Esophagus squamous epithelium (tissue), 4 donors: ENCODE measurements around the gene EFNA4.

Experiments
- CTCF ChIP-seq, 6 experiments: fragments of 450-650 bp in 4 of 6; fragments of 200-600 bp in 2 of 6; sonication (generic) in 2 of 6; IDR thresholded peaks; one replicate each; pipeline ENCODE4 v1.5.1; 2016 to 2019; ENCODE audit warnings: antibody characterized with exemption in 6 of 6, mild to moderate bottlenecking in 4 of 6, moderate library complexity in 4 of 6
- POLR2A ChIP-seq, 4 donors: fragments of 450-650 bp; IDR thresholded peaks; one replicate each; pipeline ENCODE4 v1.6.1; 2017; ENCODE audit warnings: antibody characterized with exemption in 4 of 4, mild to moderate bottlenecking in 4 of 4, moderate library complexity in 3 of 4

- no peak for TF ChIP-seq CTCF (IDR thresholded peaks at IDR 0.05)
- no peak for TF ChIP-seq POLR2A (IDR thresholded peaks at IDR 0.05)
Measured at GRCh38 chr1:155070158-155070621, 6.7 kb downstream of the EFNA4 start.
